ENCODE data around the gene ADGRB2.

The ADGRB2 gene

DNA sequence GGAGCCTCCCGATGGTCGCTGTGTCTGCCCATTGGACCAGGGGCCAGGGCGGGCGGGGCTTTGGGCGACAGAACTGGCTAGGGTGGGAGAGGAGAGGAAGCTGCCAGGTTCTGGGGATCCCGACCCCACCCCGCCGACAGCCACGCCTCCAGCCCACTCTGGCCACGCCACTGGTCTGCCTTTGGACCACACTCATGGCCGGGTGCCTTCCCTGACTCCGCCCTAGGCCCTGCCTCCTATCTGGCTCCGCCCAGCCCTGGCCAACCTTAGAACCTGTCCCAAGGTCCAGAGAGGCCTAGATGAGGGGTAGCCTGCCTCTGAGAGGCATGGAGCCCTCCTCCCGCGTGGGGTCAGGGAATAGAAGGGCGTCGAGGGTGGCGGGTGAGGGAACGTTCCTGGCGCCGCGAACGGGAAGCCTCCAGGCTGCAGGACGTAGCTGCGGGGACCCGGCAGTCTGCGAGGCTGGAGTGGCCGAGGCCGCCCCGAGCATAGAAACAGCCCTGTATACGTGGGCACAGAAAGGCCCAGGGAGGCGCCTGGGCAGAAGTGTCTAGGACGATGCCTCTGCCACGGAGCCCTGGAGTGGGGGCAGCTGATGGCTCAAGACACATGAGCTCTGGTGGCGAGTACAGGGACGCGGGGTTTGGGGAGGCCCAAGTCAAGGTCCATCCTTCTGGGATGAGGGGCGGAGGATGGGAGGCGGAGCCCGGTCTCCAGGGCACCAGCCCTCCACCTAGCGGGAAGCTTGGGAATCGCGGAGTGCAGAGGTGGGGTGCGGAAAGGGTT is 48.9 kb downstream of the ADGRB2 start:
- Histone ChIP-seq H3K4me1 (ENCODE audit: control insufficient read depth in 1 of 2, insufficient read depth in 1 of 2, low read depth in 1 of 2, low read length in 1 of 2) (no peaks in the 10 kb centered on the region), H3K27ac (no peak overlapping the region), H3K9me3 (no peaks in the 10 kb centered on the region), H3K36me3 (no peaks in the 10 kb centered on the region), H3K27me3 (peaks cover 90% of the 10 kb centered on the region), H3K4me3 (ENCODE audit: low read depth in 1 of 2, low read length in 1 of 2) (no peak overlapping the region)
- TF ChIP-seq, protein P1, sequence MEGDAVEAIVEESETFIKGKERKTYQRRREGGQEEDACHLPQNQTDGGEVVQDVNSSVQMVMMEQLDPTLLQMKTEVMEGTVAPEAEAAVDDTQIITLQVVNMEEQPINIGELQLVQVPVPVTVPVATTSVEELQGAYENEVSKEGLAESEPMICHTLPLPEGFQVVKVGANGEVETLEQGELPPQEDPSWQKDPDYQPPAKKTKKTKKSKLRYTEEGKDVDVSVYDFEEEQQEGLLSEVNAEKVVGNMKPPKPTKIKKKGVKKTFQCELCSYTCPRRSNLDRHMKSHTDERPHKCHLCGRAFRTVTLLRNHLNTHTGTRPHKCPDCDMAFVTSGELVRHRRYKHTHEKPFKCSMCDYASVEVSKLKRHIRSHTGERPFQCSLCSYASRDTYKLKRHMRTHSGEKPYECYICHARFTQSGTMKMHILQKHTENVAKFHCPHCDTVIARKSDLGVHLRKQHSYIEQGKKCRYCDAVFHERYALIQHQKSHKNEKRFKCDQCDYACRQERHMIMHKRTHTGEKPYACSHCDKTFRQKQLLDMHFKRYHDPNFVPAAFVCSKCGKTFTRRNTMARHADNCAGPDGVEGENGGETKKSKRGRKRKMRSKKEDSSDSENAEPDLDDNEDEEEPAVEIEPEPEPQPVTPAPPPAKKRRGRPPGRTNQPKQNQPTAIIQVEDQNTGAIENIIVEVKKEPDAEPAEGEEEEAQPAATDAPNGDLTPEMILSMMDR (IDR thresholded peaks at IDR 0.05) = no peak

DNA sequence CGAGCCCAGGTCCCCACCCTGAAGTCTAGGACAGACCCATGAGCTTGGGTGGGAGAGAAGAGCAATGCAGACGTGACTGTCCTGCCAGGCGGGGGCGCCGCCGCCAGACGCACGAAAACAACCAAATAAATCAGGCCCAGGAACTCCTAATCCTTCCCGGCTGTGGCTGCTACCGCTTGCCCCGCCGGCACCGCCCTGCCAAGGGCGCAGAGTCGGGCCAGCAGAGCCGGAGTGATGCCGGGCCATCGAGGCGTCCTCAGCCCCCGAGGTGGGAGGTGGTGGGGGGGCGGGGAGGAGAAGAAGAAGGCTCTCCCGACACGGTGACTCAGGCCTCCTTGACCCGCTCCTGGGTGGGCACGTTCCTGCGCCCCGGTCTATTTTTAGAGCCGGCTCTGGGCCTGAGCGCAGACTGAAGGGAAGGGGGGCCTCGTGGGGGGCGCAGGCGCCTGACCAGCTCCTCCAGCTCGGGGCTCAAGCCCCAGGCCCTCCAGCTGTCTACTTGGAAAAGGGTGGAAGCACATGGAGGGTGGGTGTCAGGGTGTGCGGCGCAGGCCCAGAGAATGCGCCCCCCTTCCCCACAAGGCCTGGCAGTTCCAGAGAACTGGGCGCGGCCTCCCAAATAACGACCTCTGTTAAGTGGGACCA is 49.6 kb downstream of the ADGRB2 start:
- Histone ChIP-seq H3K4me1 (ENCODE audit: control insufficient read depth in 1 of 2, insufficient read depth in 1 of 2, low read depth in 1 of 2, low read length in 1 of 2) (no peaks in the 10 kb centered on the region), H3K36me3 (no peaks in the 10 kb centered on the region), H3K27me3 (peaks cover 90% of the 10 kb centered on the region), H3K4me3 (ENCODE audit: low read depth in 1 of 2, low read length in 1 of 2) (no peak overlapping the region), H3K27ac (no peak overlapping the region), H3K9me3 (no peaks in the 10 kb centered on the region)
- TF ChIP-seq, protein P1 (IDR thresholded peaks at IDR 0.05) = no peak

DNA sequence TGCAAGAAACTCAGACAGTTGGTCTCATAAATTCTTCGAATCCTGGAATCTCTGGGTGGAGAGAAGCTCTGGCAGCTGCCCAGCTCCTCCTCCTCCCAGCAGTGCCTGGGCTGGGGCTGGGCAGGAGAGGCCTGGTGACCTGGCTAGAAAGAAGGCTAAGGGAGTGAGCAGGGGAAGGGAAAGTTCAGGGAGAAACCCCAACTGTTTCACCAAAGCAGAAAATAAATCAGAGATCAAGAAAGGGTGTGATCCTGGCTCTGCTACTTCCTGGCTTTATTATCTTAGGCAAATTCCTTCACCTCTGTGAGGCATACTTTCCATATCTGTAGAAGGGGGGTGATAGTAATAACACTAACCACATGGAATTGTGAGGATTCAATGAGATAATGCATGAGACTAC is 51.5 kb downstream of the ADGRB2 start:
- H3K36me3 ChIP-seq = no peaks in the 10 kb centered on the region
- peaks cover 89% of the 10 kb centered on the region for H3K27me3 ChIP-seq
- TF ChIP-seq, protein P1 (IDR thresholded peaks at IDR 0.05) = no peak
- no peak overlapping the region for H3K4me3 ChIP-seq (ENCODE audit: low read depth in 1 of 2, low read length in 1 of 2)
- no peaks in the 10 kb centered on the region for H3K9me3 ChIP-seq
- no peaks in the 10 kb centered on the region for H3K4me1 ChIP-seq (ENCODE audit: control insufficient read depth in 1 of 2, insufficient read depth in 1 of 2, low read depth in 1 of 2, low read length in 1 of 2)
- no peak overlapping the region for H3K27ac ChIP-seq

DNA sequence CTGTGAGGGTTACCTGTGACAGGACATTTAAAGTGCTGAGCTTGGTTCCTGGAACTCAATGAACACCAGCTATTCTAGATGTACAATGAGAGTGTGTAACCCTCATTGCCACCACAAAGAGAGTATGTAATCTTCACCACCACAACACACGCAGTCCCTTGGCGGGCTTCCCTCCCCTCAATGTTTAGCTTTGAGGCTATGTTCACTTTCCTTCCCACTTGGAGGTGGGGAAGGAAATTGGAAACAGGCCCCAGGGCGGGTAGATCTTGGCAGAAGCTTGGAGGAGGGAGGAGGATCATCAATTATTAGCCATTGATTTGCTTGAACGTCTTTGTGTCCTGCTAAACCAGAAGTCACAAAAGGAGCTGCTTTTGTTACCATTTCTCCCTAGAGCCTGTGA is 52.1 kb downstream of the ADGRB2 start:
- Histone ChIP-seq H3K36me3 (no peaks in the 10 kb centered on the region), H3K27ac (no peak overlapping the region), H3K9me3 (no peaks in the 10 kb centered on the region), H3K27me3 (peaks cover 89% of the 10 kb centered on the region), H3K4me1 (ENCODE audit: control insufficient read depth in 1 of 2, insufficient read depth in 1 of 2, low read depth in 1 of 2, low read length in 1 of 2) (no peaks in the 10 kb centered on the region), H3K4me3 (ENCODE audit: low read depth in 1 of 2, low read length in 1 of 2) (no peak overlapping the region)
- TF ChIP-seq, protein P1 (IDR thresholded peaks at IDR 0.05) = no peak

DNA sequence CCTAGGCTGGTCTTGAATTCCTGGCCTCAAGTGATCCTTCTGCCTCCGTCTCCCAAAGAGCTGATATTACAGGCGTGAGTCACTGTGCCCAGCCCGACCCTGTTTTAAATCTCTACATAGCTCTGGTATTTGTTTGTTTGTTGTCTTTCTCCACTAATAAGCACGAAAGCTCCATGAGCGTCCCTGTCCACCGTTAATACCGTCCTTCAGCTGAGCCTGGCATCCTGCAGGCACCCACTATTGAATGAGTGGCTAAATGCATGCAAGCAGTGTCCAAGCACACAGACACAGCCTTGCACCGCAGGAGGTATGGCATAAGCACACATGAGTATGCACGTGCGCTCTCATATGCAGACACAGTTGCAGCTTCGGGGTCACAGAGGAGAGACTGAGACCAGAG is 55.8 kb downstream of the ADGRB2 start:
- Histone ChIP-seq H3K9me3 (no peaks in the 10 kb centered on the region), H3K36me3 (no peaks in the 10 kb centered on the region), H3K27ac (no peak overlapping the region), H3K4me3 (ENCODE audit: low read depth in 1 of 2, low read length in 1 of 2) (no peak overlapping the region), H3K4me1 (ENCODE audit: control insufficient read depth in 1 of 2, insufficient read depth in 1 of 2, low read depth in 1 of 2, low read length in 1 of 2) (no peaks in the 10 kb centered on the region), H3K27me3 (peaks cover 89% of the 10 kb centered on the region)
- TF ChIP-seq, protein P1 (IDR thresholded peaks at IDR 0.05) = no peak

Data from neutrophil (primary cell).